Dendritic cell treated with granulocyte-macrophage colony-stimulating factor and Interleukin-4, amounts not matched to agents 40 ng/mL and 50 ng/mL, for 4 days (primary cell): Measurements from ENCODE around the gene EHD1.

Experiments
- H3K27ac Mint-ChIP-seq: one replicate; pipeline ENCODE4 v1.8.0; 2022; ENCODE audit warnings: mild to moderate bottlenecking, mixed read lengths
- H3K27me3 Mint-ChIP-seq: one replicate; pipeline ENCODE4 v1.8.0; 2022; ENCODE audit warnings: mild to moderate bottlenecking, mixed read lengths
- H3K36me3 Mint-ChIP-seq: one replicate; pipeline ENCODE4 v1.8.0; 2022; ENCODE audit warnings: low read depth, mixed read lengths
- H3K4me1 Mint-ChIP-seq: one replicate; pipeline ENCODE4 v1.8.0; 2022; ENCODE audit warnings: low read depth, mixed read lengths
- H3K4me3 Mint-ChIP-seq: one replicate; pipeline ENCODE4 v1.8.0; 2022; ENCODE audit warnings: mild to moderate bottlenecking, moderate library complexity, mixed read lengths
- H3K9me3 Mint-ChIP-seq: one replicate; pipeline ENCODE4 v1.8.0; 2022; ENCODE audit warnings: mixed read lengths
- intact Hi-C: fragments of 100-400 bp; cut with micrococcal nuclease; formaldehyde crosslinking; loops from one replicate; pipeline ENCODE4 v1.15.0; 2022

The EHD1 gene

GRCh38 chr11:64916040-64916774 is 37.8 kb upstream of the EHD1 start:
- Mint-ChIP-seq H3K4me3 (peak overlapping the region; percentile 92), H3K36me3 (peaks cover 42% of the 10 kb centered on the region), H3K4me1 (peaks cover 27% of the 10 kb centered on the region), H3K27me3 (no peaks in the 10 kb centered on the region), H3K9me3 (no peaks in the 10 kb centered on the region), H3K27ac (peak overlapping the region; percentile 84)
- intact Hi-C loops: loop anchor here (2.0 to 10.0 kb wide), 2 partner anchors 111 to 199 kb away; partner anchors contain the start of genes SNX15, TM7SF2 and ZNHIT2

DNA sequence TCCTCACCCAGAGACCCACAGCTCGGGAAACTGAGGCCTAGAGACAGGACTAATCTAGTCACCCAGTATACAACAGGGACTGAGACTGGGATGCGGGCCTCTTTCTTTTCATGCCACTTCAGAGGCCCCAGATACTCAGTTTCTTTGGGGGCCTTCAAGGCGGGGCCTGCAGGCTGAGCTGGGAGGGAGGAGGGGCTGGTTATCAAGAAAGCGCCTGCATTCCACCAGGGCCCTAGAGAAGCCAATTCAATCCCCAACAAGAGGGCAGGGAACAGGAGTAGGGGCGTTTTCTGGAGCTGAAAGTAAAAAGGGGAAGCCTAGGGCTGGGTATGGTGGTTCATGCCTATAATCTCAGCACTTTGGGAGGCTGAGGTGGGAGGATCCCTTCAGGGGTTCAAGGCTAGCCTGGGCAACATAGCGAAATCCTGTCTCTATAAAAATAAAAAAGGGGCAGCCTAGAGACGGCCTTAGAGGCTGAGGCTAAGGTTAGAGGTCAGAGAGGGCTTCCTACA is 37.0 kb upstream of the EHD1 start:
- no peaks in the 10 kb centered on the region for H3K9me3 Mint-ChIP-seq
- H3K36me3 Mint-ChIP-seq: peaks cover 50% of the 10 kb centered on the region
- H3K4me3 Mint-ChIP-seq: peak overlapping the region; percentile 92
- H3K4me1 Mint-ChIP-seq: peaks cover 27% of the 10 kb centered on the region
- H3K27me3 Mint-ChIP-seq: no peaks in the 10 kb centered on the region
- intact Hi-C loops: loop anchor here (10.0 kb wide), 1 partner anchor 199 kb away; the partner anchor contains the start of genes TM7SF2 and ZNHIT2
- peak overlapping the region; percentile 84 for H3K27ac Mint-ChIP-seq

DNA sequence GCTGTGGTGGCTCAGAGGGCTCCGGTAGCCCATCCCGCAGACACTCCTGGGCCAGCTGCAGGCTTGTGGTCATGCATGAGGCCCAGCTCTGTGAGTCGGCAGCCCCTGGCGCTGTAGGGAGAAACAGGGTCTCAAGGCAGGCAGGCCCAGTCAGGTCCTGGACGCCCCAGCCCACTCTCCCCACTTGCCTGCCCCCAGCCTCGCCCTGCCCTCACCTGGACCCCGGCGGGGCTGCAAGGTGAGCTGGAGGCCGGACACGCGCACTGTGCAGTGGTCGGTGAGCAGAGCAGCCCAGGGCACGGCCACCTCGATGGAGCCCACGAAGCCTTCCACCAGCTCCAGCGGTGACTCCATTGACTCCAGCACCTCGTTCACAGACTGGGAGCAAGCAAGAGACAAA is 35.7 kb upstream of the EHD1 start:
- Mint-ChIP-seq H3K4me3 (no peak overlapping the region), H3K27me3 (no peaks in the 10 kb centered on the region), H3K4me1 (peaks cover 27% of the 10 kb centered on the region), H3K9me3 (no peaks in the 10 kb centered on the region), H3K27ac (no peak overlapping the region), H3K36me3 (peaks cover 63% of the 10 kb centered on the region)
- intact Hi-C loops: loop anchor here (10.0 kb wide), 1 partner anchor 201 kb away; the partner anchor contains the start of genes TM7SF2 and ZNHIT2

- peaks cover 72% of the 10 kb centered on the region for H3K36me3 Mint-ChIP-seq
- H3K4me3 Mint-ChIP-seq: no peak overlapping the region
- intact Hi-C loops: loop anchor here (10.0 kb wide), 1 partner anchor 202 kb away; the partner anchor contains the start of genes TM7SF2 and ZNHIT2
- peaks cover 27% of the 10 kb centered on the region for H3K4me1 Mint-ChIP-seq
- no peaks in the 10 kb centered on the region for H3K9me3 Mint-ChIP-seq
- H3K27ac Mint-ChIP-seq: no peak overlapping the region
- no peaks in the 10 kb centered on the region for H3K27me3 Mint-ChIP-seq
These were observed 34.8 kb upstream of the EHD1 start for GRCh38 chr11:64913171-64913727.

GRCh38 chr11:64911689-64912088 is 33.3 kb upstream of the EHD1 start:
- Mint-ChIP-seq H3K36me3 (peaks cover 86% of the 10 kb centered on the region), H3K27ac (no peak overlapping the region), H3K27me3 (no peaks in the 10 kb centered on the region), H3K4me3 (no peak overlapping the region), H3K9me3 (no peaks in the 10 kb centered on the region), H3K4me1 (peaks cover 18% of the 10 kb centered on the region)
- intact Hi-C loops: loop anchor here (10.0 kb wide), 1 partner anchor 203 kb away; the partner anchor contains the start of genes TM7SF2 and ZNHIT2

- H3K36me3 Mint-ChIP-seq: peaks cover 86% of the 10 kb centered on the region
- intact Hi-C loops: loop anchor here (10.0 kb wide), 1 partner anchor 204 kb away; the partner anchor contains the start of genes TM7SF2 and ZNHIT2
These were observed 32.7 kb upstream of the EHD1 start for GRCh38 chr11:64911142-64911541.

GRCh38 chr11:64910451-64911093 is 32.2 kb upstream of the EHD1 start:
- intact Hi-C loops: loop anchor here (10.0 kb wide), 1 partner anchor 204 kb away; the partner anchor contains the start of genes TM7SF2 and ZNHIT2
- Mint-ChIP-seq H3K4me1 (peaks cover 7% of the 10 kb centered on the region), H3K36me3 (peaks cover 92% of the 10 kb centered on the region), H3K27ac (no peak overlapping the region), H3K9me3 (no peaks in the 10 kb centered on the region), H3K27me3 (no peaks in the 10 kb centered on the region), H3K4me3 (no peak overlapping the region)

More at GRCh38 chr11:64911142-64911541, 32.7 kb upstream of the EHD1 start:
- Mint-ChIP-seq H3K4me3 (no peak overlapping the region), H3K27me3 (no peaks in the 10 kb centered on the region), H3K9me3 (no peaks in the 10 kb centered on the region), H3K27ac (no peak overlapping the region), H3K4me1 (peaks cover 13% of the 10 kb centered on the region)

GRCh38 chr11:64909653-64910343 is 31.4 kb upstream of the EHD1 start:
- peaks cover 100% of the 10 kb centered on the region for H3K36me3 Mint-ChIP-seq
- no peaks in the 10 kb centered on the region for H3K27me3 Mint-ChIP-seq
- H3K27ac Mint-ChIP-seq: no peak overlapping the region
- intact Hi-C loops: loop anchor here (10.0 kb wide), 1 partner anchor 205 kb away; the partner anchor contains the start of genes TM7SF2 and ZNHIT2
- no peaks in the 10 kb centered on the region for H3K9me3 Mint-ChIP-seq
- H3K4me3 Mint-ChIP-seq: no peak overlapping the region
- H3K4me1 Mint-ChIP-seq: no peaks in the 10 kb centered on the region

GRCh38 chr11:64908766-64909165 is 30.3 kb upstream of the EHD1 start:
- Mint-ChIP-seq H3K36me3 (peaks cover 97% of the 10 kb centered on the region), H3K9me3 (no peaks in the 10 kb centered on the region), H3K27ac (no peak overlapping the region), H3K27me3 (no peaks in the 10 kb centered on the region), H3K4me1 (no peaks in the 10 kb centered on the region), H3K4me3 (no peak overlapping the region)
- intact Hi-C loops: no loop called here

- peaks cover 97% of the 10 kb centered on the region for H3K36me3 Mint-ChIP-seq
- intact Hi-C loops: no loop called here
These were observed 27.9 kb upstream of the EHD1 start for GRCh38 chr11:64906314-64906635.

DNA sequence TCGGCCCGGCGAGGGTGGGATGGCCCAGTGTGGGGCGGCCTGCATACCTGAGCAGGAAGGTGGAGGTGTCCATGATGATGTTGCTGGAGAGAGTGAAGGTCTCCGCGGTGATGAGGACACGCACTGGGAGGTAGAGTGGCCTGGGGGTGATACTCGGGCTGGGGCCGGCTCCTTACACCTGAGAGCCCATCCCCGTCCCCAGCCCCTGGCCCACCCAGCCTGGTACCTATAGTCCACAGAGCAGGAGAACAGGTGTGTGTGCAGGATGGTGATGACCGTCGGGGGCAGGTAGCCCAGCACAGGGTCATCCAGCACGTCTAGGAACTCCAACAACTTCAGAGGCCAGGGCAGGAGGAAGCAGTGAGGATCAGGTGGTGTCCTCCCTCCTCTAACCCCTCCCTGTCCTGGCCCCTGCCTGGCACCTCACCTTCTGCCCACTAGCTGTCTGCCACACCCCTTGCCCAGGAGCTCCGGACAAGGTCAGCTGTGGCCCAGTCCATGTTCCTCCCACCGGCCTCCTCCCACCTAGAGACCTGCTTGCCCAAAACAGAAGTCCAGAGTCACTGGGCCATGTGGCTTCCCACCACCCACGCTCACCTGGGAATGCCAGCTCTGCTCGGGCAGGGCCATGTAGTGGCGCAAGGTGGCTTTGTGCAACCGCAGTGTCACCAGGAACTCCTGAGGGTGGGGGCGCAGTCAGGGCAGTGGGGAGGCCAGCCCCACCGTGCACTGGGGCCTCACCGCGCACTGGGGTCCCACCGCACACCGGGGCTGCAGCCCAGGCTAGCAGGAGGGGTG is 27.3 kb upstream of the EHD1 start:
- Mint-ChIP-seq H3K4me1 (no peaks in the 10 kb centered on the region), H3K4me3 (no peak overlapping the region), H3K27ac (no peak overlapping the region), H3K36me3 (peaks cover 97% of the 10 kb centered on the region), H3K27me3 (no peaks in the 10 kb centered on the region), H3K9me3 (no peaks in the 10 kb centered on the region)
- intact Hi-C loops: no loop called here

More at GRCh38 chr11:64906314-64906635, 27.9 kb upstream of the EHD1 start:
- Mint-ChIP-seq H3K27ac (no peak overlapping the region), H3K4me3 (no peak overlapping the region), H3K9me3 (no peaks in the 10 kb centered on the region), H3K4me1 (no peaks in the 10 kb centered on the region), H3K27me3 (no peaks in the 10 kb centered on the region)

DNA sequence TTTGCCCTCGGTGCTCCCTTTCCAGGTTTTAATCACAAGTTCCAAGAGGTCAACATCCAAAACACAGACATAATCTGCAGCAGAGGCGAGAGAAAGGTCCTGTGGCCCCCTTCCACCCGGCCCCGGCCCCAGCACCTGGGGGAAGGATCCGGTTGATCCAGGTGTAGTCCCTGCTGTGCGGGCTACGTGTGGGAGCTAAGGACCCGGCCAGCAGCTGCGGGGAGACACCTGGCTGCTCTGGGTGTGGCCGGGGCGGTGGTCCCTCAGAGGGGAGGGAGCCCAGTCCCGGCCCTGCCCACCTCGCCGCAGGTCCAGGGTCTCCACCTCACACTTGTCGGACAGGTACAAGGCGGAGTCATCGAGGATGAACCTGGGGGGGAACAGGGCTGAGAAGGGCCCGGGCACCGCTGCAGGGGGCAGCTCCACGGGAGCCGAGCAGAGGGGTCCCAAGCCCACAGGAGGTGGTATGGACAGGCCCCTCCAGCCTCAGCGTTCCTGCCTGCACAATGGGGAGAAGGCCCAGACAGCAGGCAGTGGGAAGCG is 24.9 kb upstream of the EHD1 start:
- Mint-ChIP-seq H3K9me3 (no peaks in the 10 kb centered on the region), H3K36me3 (peaks cover 97% of the 10 kb centered on the region), H3K4me3 (no peak overlapping the region), H3K27ac (no peak overlapping the region), H3K27me3 (no peaks in the 10 kb centered on the region), H3K4me1 (no peaks in the 10 kb centered on the region)
- intact Hi-C loops: no loop called here
